Measurements from ENCODE around the gene DGKD.

The DGKD gene

GRCh38 chr2:233384811-233385488, 30.7 kb downstream of the DGKD start:
- Histone ChIP-seq H2AFZ (ENCODE audit: low read depth, low read length) (no peak overlapping the region), H3K27ac (ENCODE audit: low read length) (no peak overlapping the region), H3K4me1 (ENCODE audit: insufficient read depth, low read length) (no peaks in the 10 kb centered on the region), H3K4me3 (ENCODE audit: low read depth in 1 of 2, low read length in 2 of 2) (no peak overlapping the region), H3K36me3 (ENCODE audit: insufficient read depth, low read length) (peaks cover 4% of the 10 kb centered on the region), H3K27me3 (ENCODE audit: insufficient read depth, low read length, poor library complexity) (no peaks in the 10 kb centered on the region), H3K9ac (ENCODE audit: low read depth, low read length) (no peak overlapping the region), H4K20me1 (ENCODE audit: insufficient read depth, low read length) (peaks cover 31% of the 10 kb centered on the region), H3K79me2 (ENCODE audit: insufficient read depth, low read length) (peaks cover 43% of the 10 kb centered on the region), H3K4me2 (ENCODE audit: insufficient read depth, low read length) (no peak overlapping the region), H3K9me3 (ENCODE audit: insufficient read depth, low read length, severe bottlenecking) (no peaks in the 10 kb centered on the region)
- DNase-seq, result no peak
- no peak for TF ChIP-seq EZH2 (IDR thresholded peaks at IDR 0.05; ENCODE audit: borderline replicate concordance, low read depth, low read length, severe bottlenecking)
- TF ChIP-seq, protein P1, sequence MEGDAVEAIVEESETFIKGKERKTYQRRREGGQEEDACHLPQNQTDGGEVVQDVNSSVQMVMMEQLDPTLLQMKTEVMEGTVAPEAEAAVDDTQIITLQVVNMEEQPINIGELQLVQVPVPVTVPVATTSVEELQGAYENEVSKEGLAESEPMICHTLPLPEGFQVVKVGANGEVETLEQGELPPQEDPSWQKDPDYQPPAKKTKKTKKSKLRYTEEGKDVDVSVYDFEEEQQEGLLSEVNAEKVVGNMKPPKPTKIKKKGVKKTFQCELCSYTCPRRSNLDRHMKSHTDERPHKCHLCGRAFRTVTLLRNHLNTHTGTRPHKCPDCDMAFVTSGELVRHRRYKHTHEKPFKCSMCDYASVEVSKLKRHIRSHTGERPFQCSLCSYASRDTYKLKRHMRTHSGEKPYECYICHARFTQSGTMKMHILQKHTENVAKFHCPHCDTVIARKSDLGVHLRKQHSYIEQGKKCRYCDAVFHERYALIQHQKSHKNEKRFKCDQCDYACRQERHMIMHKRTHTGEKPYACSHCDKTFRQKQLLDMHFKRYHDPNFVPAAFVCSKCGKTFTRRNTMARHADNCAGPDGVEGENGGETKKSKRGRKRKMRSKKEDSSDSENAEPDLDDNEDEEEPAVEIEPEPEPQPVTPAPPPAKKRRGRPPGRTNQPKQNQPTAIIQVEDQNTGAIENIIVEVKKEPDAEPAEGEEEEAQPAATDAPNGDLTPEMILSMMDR (IDR thresholded peaks at IDR 0.05; ENCODE audit: borderline replicate concordance, extremely low read depth, low read length, poor library complexity, severe bottlenecking), result no peak
- ATAC-seq (ENCODE audit: insufficient read depth, low read depth), result no peak

GRCh38 chr2:233385489-233386044, 31.3 kb downstream of the DGKD start:
- no peak for ATAC-seq (ENCODE audit: insufficient read depth, low read depth)
- peaks cover 41% of the 10 kb centered on the region for H3K79me2 ChIP-seq (ENCODE audit: insufficient read depth, low read length)
- no peaks in the 10 kb centered on the region for H3K27me3 ChIP-seq (ENCODE audit: insufficient read depth, low read length, poor library complexity)
- H3K4me2 ChIP-seq (ENCODE audit: insufficient read depth, low read length), result no peak overlapping the region
- peaks cover 26% of the 10 kb centered on the region for H4K20me1 ChIP-seq (ENCODE audit: insufficient read depth, low read length)
- no peak overlapping the region for H3K4me3 ChIP-seq (ENCODE audit: low read depth in 1 of 2, low read length in 2 of 2)
- DNase-seq, result no peak
- H3K36me3 ChIP-seq (ENCODE audit: insufficient read depth, low read length), result peaks cover 10% of the 10 kb centered on the region
- no peak overlapping the region for H3K27ac ChIP-seq (ENCODE audit: low read length)
- H2AFZ ChIP-seq (ENCODE audit: low read depth, low read length), result no peak overlapping the region
- H3K9me3 ChIP-seq (ENCODE audit: insufficient read depth, low read length, severe bottlenecking), result no peaks in the 10 kb centered on the region
- no peak overlapping the region for H3K9ac ChIP-seq (ENCODE audit: low read depth, low read length)
- no peak for TF ChIP-seq EZH2 (IDR thresholded peaks at IDR 0.05; ENCODE audit: borderline replicate concordance, low read depth, low read length, severe bottlenecking)
- TF ChIP-seq, protein P1 (IDR thresholded peaks at IDR 0.05; ENCODE audit: borderline replicate concordance, extremely low read depth, low read length, poor library complexity, severe bottlenecking), result no peak
- no peaks in the 10 kb centered on the region for H3K4me1 ChIP-seq (ENCODE audit: insufficient read depth, low read length)

GRCh38 chr2:233386382-233387041, 32.2 kb downstream of the DGKD start:
- H3K79me2 ChIP-seq (ENCODE audit: insufficient read depth, low read length), result peaks cover 39% of the 10 kb centered on the region
- H2AFZ ChIP-seq (ENCODE audit: low read depth, low read length), result no peak overlapping the region
- peaks cover 10% of the 10 kb centered on the region for H3K36me3 ChIP-seq (ENCODE audit: insufficient read depth, low read length)
- TF ChIP-seq, protein P1 (IDR thresholded peaks at IDR 0.05; ENCODE audit: borderline replicate concordance, extremely low read depth, low read length, poor library complexity, severe bottlenecking), result no peak
- no peak for TF ChIP-seq EZH2 (IDR thresholded peaks at IDR 0.05; ENCODE audit: borderline replicate concordance, low read depth, low read length, severe bottlenecking)
- DNase-seq, result no peak
- H3K4me3 ChIP-seq (ENCODE audit: low read depth in 1 of 2, low read length in 2 of 2), result no peak overlapping the region
- H3K4me1 ChIP-seq (ENCODE audit: insufficient read depth, low read length), result no peaks in the 10 kb centered on the region
- H4K20me1 ChIP-seq (ENCODE audit: insufficient read depth, low read length), result peaks cover 22% of the 10 kb centered on the region
- no peak overlapping the region for H3K27ac ChIP-seq (ENCODE audit: low read length)
- H3K9ac ChIP-seq (ENCODE audit: low read depth, low read length), result no peak overlapping the region
- H3K27me3 ChIP-seq (ENCODE audit: insufficient read depth, low read length, poor library complexity), result no peaks in the 10 kb centered on the region
- no peaks in the 10 kb centered on the region for H3K9me3 ChIP-seq (ENCODE audit: insufficient read depth, low read length, severe bottlenecking)
- no peak for ATAC-seq (ENCODE audit: insufficient read depth, low read depth)
- no peak overlapping the region for H3K4me2 ChIP-seq (ENCODE audit: insufficient read depth, low read length)
